ENCODE results near the gene DDX10. TPM values are rescaled to one million over a fixed set of nuclear protein-coding genes. Genes with fewer than 3 reads are reported as not detected.

DDX10 gene
- total and polyA plus RNA-seq, 9 of the 15 experiments (the other 6 are each of a cell fraction or from before 2014, with no cell fraction given): 33.9 to 94.6 (median 50.7) TPM

- no peak for TF ChIP-seq SRSF3 (IDR thresholded peaks at IDR 0.05; ENCODE audit: insufficient read depth, low read length)
- TF ChIP-seq ZBTB34 (CRISPR knock-in tag; IDR thresholded peaks at IDR 0.05): no peak
- TF ChIP-seq DIDO1 (tag; IDR thresholded peaks at IDR 0.05; ENCODE audit: low read depth): no peak
- TF ChIP-seq TARDBP (IDR thresholded peaks at IDR 0.05): no peak
- 0 out of 2 replicates have a peak, but pooled peaks have one; percentile 32 for TF ChIP-seq CREM (IDR thresholded peaks at IDR 0.05; ENCODE audit: low read depth)
- no peak for TF ChIP-seq ATF1 (CRISPR knock-in tag; IDR thresholded peaks at IDR 0.05)
- peak; percentile 47; the same call in 1 of the 2 replicates for TF ChIP-seq ATF1 (tag; IDR thresholded peaks at IDR 0.05)
- TF ChIP-seq FOXK1 (CRISPR knock-in tag; IDR thresholded peaks at IDR 0.05; ENCODE audit: borderline replicate concordance): no peak
- no peak for TF ChIP-seq FOS (IDR thresholded peaks at IDR 0.05; ENCODE audit: extremely low read depth, insufficient read length)
- TF ChIP-seq RREB1 (CRISPR knock-in tag; IDR thresholded peaks at IDR 0.05): no peak
Measured at GRCh38 chr11:108624196-108624925, 40.5 kb upstream of the DDX10 start (continued).
